DOHH2 (cell line): ENCODE results near the gene HTRA3.

Source experiments
- EZH2phosphoT487 ChIP-seq: fragments of 200-600 bp; sonication (generic); IDR thresholded peaks from 2 replicates; pipeline ENCODE4 v1.6.1; 2017; ENCODE audit warnings: borderline replicate concordance, mild to moderate bottlenecking, antibody characterized with exemption, low read length, moderate library complexity, mixed read lengths
- TF ChIP-seq, protein P1 (sequence below): fragments of 200-600 bp; sonication (generic); IDR thresholded peaks from one replicate; pipeline ENCODE4 v1.5.1; 2014; ENCODE audit warnings: antibody characterized with exemption, mild to moderate bottlenecking, low read depth, low read length; ENCODE audit not compliant: poor library complexity, severe bottlenecking

DNA sequence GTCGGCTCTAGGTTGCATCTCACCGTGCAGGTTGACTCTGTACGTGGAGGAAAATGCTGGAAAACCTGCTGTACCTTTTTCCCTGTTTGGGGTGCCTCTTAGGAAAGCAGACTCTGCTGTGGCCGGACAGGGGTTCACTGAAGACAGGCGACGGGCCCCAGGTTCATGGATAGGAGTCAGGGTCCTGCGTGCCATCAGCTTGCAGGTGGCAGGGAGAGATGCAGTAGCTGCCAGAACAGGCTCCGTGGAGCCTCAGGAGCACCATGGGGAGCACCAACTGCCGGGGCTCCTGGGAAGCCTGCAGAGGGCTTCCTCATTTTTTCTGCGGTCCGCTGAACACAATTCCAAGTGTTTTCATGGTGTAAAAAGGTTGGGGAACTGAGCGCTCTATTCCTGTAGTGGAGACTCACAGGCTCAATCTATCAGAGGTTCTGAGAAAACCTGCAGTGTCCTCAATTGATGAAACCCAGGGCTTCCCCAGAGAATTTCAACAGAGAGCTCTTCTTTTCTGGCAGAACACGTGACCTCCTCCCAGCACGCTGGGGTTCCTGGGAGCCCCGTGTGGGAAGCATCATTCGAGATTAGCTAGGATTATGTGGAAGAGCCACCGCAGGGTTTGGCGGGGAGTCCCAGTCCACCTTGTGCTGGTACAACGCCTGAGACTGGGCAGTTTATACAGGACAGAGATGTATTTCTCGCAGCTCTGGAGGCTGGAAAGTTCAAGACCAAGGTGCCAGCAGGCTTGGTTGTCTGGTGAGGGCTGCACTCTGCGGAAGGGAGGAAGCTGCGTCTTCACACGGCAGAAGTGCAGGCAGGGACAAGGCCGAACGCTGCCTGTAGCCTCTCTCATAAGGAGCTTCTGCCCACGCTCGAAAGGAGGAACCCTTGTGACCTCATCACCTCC is 1.6 kb downstream of the HTRA3 start:
- TF ChIP-seq, protein P1, sequence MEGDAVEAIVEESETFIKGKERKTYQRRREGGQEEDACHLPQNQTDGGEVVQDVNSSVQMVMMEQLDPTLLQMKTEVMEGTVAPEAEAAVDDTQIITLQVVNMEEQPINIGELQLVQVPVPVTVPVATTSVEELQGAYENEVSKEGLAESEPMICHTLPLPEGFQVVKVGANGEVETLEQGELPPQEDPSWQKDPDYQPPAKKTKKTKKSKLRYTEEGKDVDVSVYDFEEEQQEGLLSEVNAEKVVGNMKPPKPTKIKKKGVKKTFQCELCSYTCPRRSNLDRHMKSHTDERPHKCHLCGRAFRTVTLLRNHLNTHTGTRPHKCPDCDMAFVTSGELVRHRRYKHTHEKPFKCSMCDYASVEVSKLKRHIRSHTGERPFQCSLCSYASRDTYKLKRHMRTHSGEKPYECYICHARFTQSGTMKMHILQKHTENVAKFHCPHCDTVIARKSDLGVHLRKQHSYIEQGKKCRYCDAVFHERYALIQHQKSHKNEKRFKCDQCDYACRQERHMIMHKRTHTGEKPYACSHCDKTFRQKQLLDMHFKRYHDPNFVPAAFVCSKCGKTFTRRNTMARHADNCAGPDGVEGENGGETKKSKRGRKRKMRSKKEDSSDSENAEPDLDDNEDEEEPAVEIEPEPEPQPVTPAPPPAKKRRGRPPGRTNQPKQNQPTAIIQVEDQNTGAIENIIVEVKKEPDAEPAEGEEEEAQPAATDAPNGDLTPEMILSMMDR, result no peak
- no peak for TF ChIP-seq EZH2phosphoT487
